Heart right ventricle (tissue), 16 donors: ENCODE data around the gene NEDD4L. TPM values are rescaled to one million over a fixed set of nuclear protein-coding genes. Genes with fewer than 3 reads are reported as not detected.

ENCODE experiments used
- ATAC-seq, 8 donors: fragments of 200-7000 bp; cut with Tn5 transposase; one replicate each; pipeline ENCODE4 v1.9.1; 2020; ENCODE audit warnings: mild to moderate bottlenecking in 8 of 8, moderate library complexity in 8 of 8, moderate number of reproducible peaks in 1 of 8
- DNase-seq, 2 donors: peaks; one replicate each; pipeline ENCODE4 v3.0.0-alpha.2; 2020
- H3K27ac ChIP-seq, 10 donors: fragments of 200-600 bp; sonication (generic) in 2 of 10; one replicate each; pipeline versions ENCODE4 v1.5.0 to v1.8.0; 2020 to 2022; ENCODE audit warnings: mild to moderate bottlenecking in 3 of 10
- H3K27me3 ChIP-seq, 7 donors: fragments of 200-600 bp; one replicate each; pipeline ENCODE4 v1.8.0; 2021 to 2022; ENCODE audit warnings: mild to moderate bottlenecking in 2 of 7
- H3K36me3 ChIP-seq, 9 donors: fragments of 200-600 bp; sonication (generic) in 1 of 9; one replicate each; pipeline versions ENCODE4 v1.5.0 to v1.8.0; 2020 to 2022; ENCODE audit warnings: mild to moderate bottlenecking in 2 of 9
- H3K4me1 ChIP-seq, 9 donors: fragments of 200-600 bp; sonication (generic) in 1 of 9; one replicate each; pipeline versions ENCODE4 v1.5.0 to v1.8.0; 2020 to 2022; ENCODE audit warnings: mild to moderate bottlenecking in 4 of 9
- H3K4me3 ChIP-seq, 10 donors: fragments of 200-600 bp; sonication (generic) in 2 of 10; one replicate each; pipeline versions ENCODE4 v1.5.0 to v1.8.0; 2020 to 2022; ENCODE audit warnings: mild to moderate bottlenecking in 7 of 10, moderate library complexity in 2 of 10
- H3K9me3 ChIP-seq, 11 donors: fragments of 200-600 bp in 10 of 11; sonication (generic) in 2 of 11; one replicate each; pipeline versions ENCODE4 v1.5.0 to v1.8.0; 2013 to 2022; ENCODE audit warnings: mild to moderate bottlenecking in 2 of 11, control low read depth in 1 of 11, moderate library complexity in 1 of 11
- CTCF ChIP-seq, 9 donors: fragments of 200-600 bp; sonication (generic) in 2 of 9; IDR thresholded peaks; one replicate each; pipeline versions ENCODE4 v1.5.0 to v1.8.0; 2021 to 2022; ENCODE audit warnings: antibody characterized with exemption in 9 of 9, mild to moderate bottlenecking in 5 of 9, moderate library complexity in 1 of 9
- WGBS, 2 donors: extraction: QIAGEN DNeasy Blood & Tissue Kit; methylation state at CpG; one replicate each; pipeline ENCODE4 v1.1.7; 2013; ENCODE audit warnings: inconsistent platforms in 1 of 2; 5-methylcytosine and 5-hydroxymethylcytosine counted together
- intact Hi-C, 10 donors: fragments of 100-400 bp; cut with DNase I; formaldehyde crosslinking; loops; one replicate each; pipeline versions ENCODE4 v1.11.1 to v1.14.2; 2022
- polyA plus RNA-seq, 2 donors: library from polyadenylated mRNA; stranded (reverse); fragments of 200-250 nt; gene quantifications; one replicate each; pipeline ENCODE4 v1.2.3, GENCODE V29; 2013
- total RNA-seq, 10 donors: library from RNA; stranded (reverse); fragmentation: NEBNext Ultra II Directional in 3 of 10; extraction: Animal tissue kit (Norgen Biotek cat#: 25700) in 3 of 10; gene quantifications; one replicate each; pipeline versions ENCODE4 v1.2.1 to v1.2.4, GENCODE V29; 2021 to 2023
- donor health status: Arrhythmogenic right ventricular cardiomyopathy.
- donor health status: ischemic (EF 13 %, LVEDD 7.1; RV severe dilation, severe dysfunction).
- donor health status: healthy with polysubstance abuse.
- donor health status: DM: no; HTN: yes; CAD: no.
- donor health status: DM: no; HTN: no; CAD: no.
- donor health status: ischemic (EF 25% LVEDD 6.9; RV normal size, moderate dysfunction).
- donor health status: ischemic (EF 25% LVEDD 5.7; RV mildly dilated, moderate dysfunction).
- donor health status: healthy.
- donor health status: DM: yes; HTN: yes; CAD: no.
- donor health status: Ischemic cardiomyopathy.
- donor health status: ischemic (EF 35%, LVEDD 5.7; RV mildly dilated, moderate dysfunction).
- donor health status: nonischemic (EF 11% LVEDD 7.7; RV severe dilation, severe dysfunction).
- donor health status: DM: yes; HTN: yes; CAD: no.
- donor health status: PGD.
- donor health status: ischemic (EF 29% LVEDD 5.4; RV normal size, mild dysfunction).
- donor health status: nonischemic (EF 23%, LVEDD 6.1; RV moderate dilation, normal function).

NEDD4L gene
- total and polyA plus RNA-seq, 12 donors: 9.6 to 67.1 (median 49.4) TPM

- no peak overlapping the region for H3K4me3 ChIP-seq
- 91 to 97% methylated on average over 5 of the region's 5 CpGs for WGBS, 2 donors
- TF ChIP-seq CTCF (IDR thresholded peaks at IDR 0.05): no peak
- intact Hi-C loops: no loop called here
- peaks cover 0 to 3% (median 0%) of the 10 kb centered on the region in 9 donors for H3K4me1 ChIP-seq
- ATAC-seq (no peak), DNase-seq (no peak)
- H3K36me3 ChIP-seq: no peaks in the 10 kb centered on the region
- no peaks in the 10 kb centered on the region for H3K27me3 ChIP-seq
- no peaks in the 10 kb centered on the region for H3K9me3 ChIP-seq
- no peak overlapping the region for H3K27ac ChIP-seq
Observed at GRCh38 chr18:58056852-58057251, 12.8 kb downstream of the NEDD4L start.

- no peaks in the 10 kb centered on the region for H3K36me3 ChIP-seq
- H3K27ac ChIP-seq: no peak overlapping the region
- WGBS, 2 donors: 65 to 70% methylated on average over 4 of the region's 4 CpGs
- no peaks in the 10 kb centered on the region for H3K4me1 ChIP-seq
- ATAC-seq: no peak
- intact Hi-C loops: no loop called here
- no peaks in the 10 kb centered on the region for H3K9me3 ChIP-seq
- DNase-seq: no peak
- TF ChIP-seq CTCF (IDR thresholded peaks at IDR 0.05): no peak
- no peak overlapping the region for H3K4me3 ChIP-seq
- no peaks in the 10 kb centered on the region for H3K27me3 ChIP-seq
Observed at GRCh38 chr18:58057291-58057965, 13.4 kb downstream of the NEDD4L start.

- WGBS, 2 donors: 59 to 90% methylated on average over 3 of the region's 3 CpGs
- no peaks in the 10 kb centered on the region for H3K4me1 ChIP-seq
- DNase-seq: no peak
Observed at GRCh38 chr18:58058720-58059119, 14.7 kb downstream of the NEDD4L start.

GRCh38 chr18:58060254-58060653, 16.2 kb downstream of the NEDD4L start:
- Histone ChIP-seq H3K36me3 (no peaks in the 10 kb centered on the region), H3K27me3 (no peaks in the 10 kb centered on the region), H3K4me1 (no peaks in the 10 kb centered on the region), H3K27ac (no peak overlapping the region), H3K4me3 (no peak overlapping the region), H3K9me3 (no peaks in the 10 kb centered on the region)
- WGBS, 2 donors: 60 to 90% methylated on average over 5 of the region's 5 CpGs
- no peak for DNase-seq
- intact Hi-C loops: no loop called here
- no peak for ATAC-seq
- no peak for TF ChIP-seq CTCF (IDR thresholded peaks at IDR 0.05)

More at GRCh38 chr18:58058720-58059119, 14.7 kb downstream of the NEDD4L start:
- Histone ChIP-seq H3K27ac (no peak overlapping the region), H3K36me3 (no peaks in the 10 kb centered on the region), H3K27me3 (no peaks in the 10 kb centered on the region), H3K9me3 (no peaks in the 10 kb centered on the region), H3K4me3 (no peak overlapping the region)
- intact Hi-C loops: no loop called here
- no peak for ATAC-seq
- TF ChIP-seq CTCF (IDR thresholded peaks at IDR 0.05): no peak
